Astrocyte (in vitro differentiated cells and primary cell): Measurements from ENCODE around the gene UCK1. TPM values are rescaled to one million over a fixed set of nuclear protein-coding genes. Genes with fewer than 3 reads are reported as not detected.

Experiments
- DNase-seq: peaks from one replicate; pipeline ENCODE4 v3.0.0-alpha.2; 2010; ENCODE audit warnings: low read depth
- FAIRE-seq: peaks from 2 replicates; lab custom pipeline; 2011; peaks lifted over from hg19 to GRCh38; lab: Jason Lieb, UNC
- H2AFZ ChIP-seq: 2 replicates; pipeline ENCODE4 v1.6.0; 2012; ENCODE audit warnings: low read depth, low read length, inconsistent platforms
- H3K27ac ChIP-seq: 2 replicates; pipeline ENCODE4 v1.5.1; 2011; ENCODE audit warnings: low read depth, low read length, inconsistent platforms
- H3K27me3 ChIP-seq: 2 replicates; pipeline ENCODE4 v1.6.0; 2011; ENCODE audit warnings: low read length, inconsistent platforms; ENCODE audit not compliant: insufficient read depth
- H3K36me3 ChIP-seq: 2 replicates; pipeline ENCODE4 v1.5.1; 2011; ENCODE audit warnings: low read length, inconsistent platforms; ENCODE audit not compliant: insufficient read depth
- H3K4me1 ChIP-seq: 2 replicates; pipeline ENCODE4 v1.5.1; 2011; ENCODE audit warnings: low read length, inconsistent platforms; ENCODE audit not compliant: insufficient read depth
- H3K4me2 ChIP-seq: 2 replicates; pipeline ENCODE4 v1.6.0; 2012; ENCODE audit warnings: low read length, inconsistent platforms
- H3K4me3 ChIP-seq: 2 replicates; pipeline ENCODE4 v1.5.1; 2011; ENCODE audit warnings: low read depth, mild to moderate bottlenecking, low read length, inconsistent platforms; ENCODE audit not compliant: insufficient read depth
- H3K79me2 ChIP-seq: 2 replicates; pipeline ENCODE4 v1.6.0; 2012; ENCODE audit warnings: mild to moderate bottlenecking, low read length, inconsistent platforms; ENCODE audit not compliant: insufficient read depth
- H3K9ac ChIP-seq: 2 replicates; pipeline ENCODE4 v1.6.0; 2012; ENCODE audit warnings: mild to moderate bottlenecking, low read length, inconsistent platforms
- H3K9me3 ChIP-seq: 2 replicates; pipeline ENCODE4 v1.5.1; 2012; ENCODE audit warnings: low read depth, mild to moderate bottlenecking, low read length, inconsistent platforms; ENCODE audit not compliant: insufficient read depth
- H4K20me1 ChIP-seq: 2 replicates; pipeline ENCODE4 v1.6.0; 2012; ENCODE audit warnings: low read length, inconsistent platforms; ENCODE audit not compliant: insufficient read depth
- H3K27ac Mint-ChIP-seq: one replicate; pipeline ENCODE4 v1.8.0; 2021; ENCODE audit warnings: mild to moderate bottlenecking, mixed read lengths; ENCODE audit not compliant: unreplicated experiment
- H3K27me3 Mint-ChIP-seq: one replicate; pipeline ENCODE4 v1.8.0; 2021; ENCODE audit warnings: low read depth, mixed read lengths; ENCODE audit not compliant: unreplicated experiment
- H3K36me3 Mint-ChIP-seq: one replicate; pipeline ENCODE4 v1.8.0; 2021; ENCODE audit warnings: low read depth, mixed read lengths; ENCODE audit not compliant: unreplicated experiment
- H3K4me1 Mint-ChIP-seq: one replicate; pipeline ENCODE4 v1.8.0; 2021; ENCODE audit warnings: low read depth, mixed read lengths; ENCODE audit not compliant: unreplicated experiment
- H3K4me3 Mint-ChIP-seq: one replicate; pipeline ENCODE4 v1.8.0; 2021; ENCODE audit warnings: mild to moderate bottlenecking, moderate library complexity, mixed read lengths; ENCODE audit not compliant: unreplicated experiment
- H3K9me3 Mint-ChIP-seq: one replicate; pipeline ENCODE4 v1.8.0; 2021; ENCODE audit warnings: mild to moderate bottlenecking, mixed read lengths; ENCODE audit not compliant: unreplicated experiment
- CTCF ChIP-seq: IDR thresholded peaks from 2 replicates; pipeline ENCODE4 v1.5.1; 2011; ENCODE audit warnings: low read depth, mild to moderate bottlenecking, inconsistent platforms, low read length, moderate library complexity; ENCODE audit not compliant: insufficient read depth
- EZH2 ChIP-seq: IDR thresholded peaks from 2 replicates; pipeline ENCODE4 v1.6.1; 2012; ENCODE audit warnings: mild to moderate bottlenecking, low read length, inconsistent platforms; ENCODE audit not compliant: insufficient read depth
- total RNA-seq: library from RNA; stranded (reverse); gene quantifications from 2 replicates; pipeline ENCODE4 v1.2.1, GENCODE V29; 2021

The UCK1 gene
- total RNA-seq, 1 donor from 2014 or later = 15.4 TPM

GRCh38 chr9:131484051-131484445 lies 47.0 kb downstream of the UCK1 start:
- DNase-seq = no peak
- H2AFZ ChIP-seq = no peak overlapping the region
- no peaks in the 10 kb centered on the region for H3K27me3 Mint-ChIP-seq
- H3K4me3 Mint-ChIP-seq = no peak overlapping the region
- H3K4me2 ChIP-seq = no peak overlapping the region
- H3K79me2 ChIP-seq = peaks cover 44% of the 10 kb centered on the region
- peaks cover 17% of the 10 kb centered on the region for H3K36me3 Mint-ChIP-seq
- no peaks in the 10 kb centered on the region for H3K27me3 ChIP-seq
- peaks cover 3% of the 10 kb centered on the region for H3K4me1 Mint-ChIP-seq
- no peak for TF ChIP-seq EZH2
- TF ChIP-seq CTCF = no peak
- H3K9me3 ChIP-seq = no peaks in the 10 kb centered on the region
- no peak overlapping the region for H3K27ac ChIP-seq
- no peak overlapping the region for H3K9ac ChIP-seq
- no peaks in the 10 kb centered on the region for H3K4me1 ChIP-seq
- no peak overlapping the region for H3K27ac Mint-ChIP-seq
- H3K9me3 Mint-ChIP-seq = no peaks in the 10 kb centered on the region
- peaks cover 64% of the 10 kb centered on the region for H3K36me3 ChIP-seq
- FAIRE-seq = no peak
- H4K20me1 ChIP-seq = peaks cover 95% of the 10 kb centered on the region
- no peak overlapping the region for H3K4me3 ChIP-seq

GRCh38 chr9:131483319-131484050 lies 47.6 kb downstream of the UCK1 start:
- no peaks in the 10 kb centered on the region for H3K27me3 ChIP-seq
- TF ChIP-seq EZH2 = no peak
- no peak for TF ChIP-seq CTCF
- H3K4me3 ChIP-seq = no peak overlapping the region
- FAIRE-seq = no peak
- Mint-ChIP-seq H3K4me1 (peaks cover 3% of the 10 kb centered on the region), H3K9me3 (no peaks in the 10 kb centered on the region), H3K4me3 (no peak overlapping the region), H3K27ac (no peak overlapping the region), H3K27me3 (no peaks in the 10 kb centered on the region), H3K36me3 (peaks cover 14% of the 10 kb centered on the region)
- H3K9me3 ChIP-seq = no peaks in the 10 kb centered on the region
- no peak overlapping the region for H3K9ac ChIP-seq
- H3K4me2 ChIP-seq = no peak overlapping the region
- no peak overlapping the region for H2AFZ ChIP-seq
- DNase-seq = no peak
- no peak overlapping the region for H3K27ac ChIP-seq
- H3K4me1 ChIP-seq = no peaks in the 10 kb centered on the region
- H3K79me2 ChIP-seq = peaks cover 49% of the 10 kb centered on the region
- peaks cover 65% of the 10 kb centered on the region for H3K36me3 ChIP-seq
- peaks cover 96% of the 10 kb centered on the region for H4K20me1 ChIP-seq

GRCh38 chr9:131482343-131483006 lies 48.6 kb downstream of the UCK1 start:
- no peaks in the 10 kb centered on the region for H3K9me3 ChIP-seq
- Mint-ChIP-seq H3K4me1 (peaks cover 3% of the 10 kb centered on the region), H3K27ac (no peak overlapping the region), H3K9me3 (no peaks in the 10 kb centered on the region), H3K4me3 (no peak overlapping the region), H3K27me3 (no peaks in the 10 kb centered on the region), H3K36me3 (peaks cover 12% of the 10 kb centered on the region)
- peaks cover 68% of the 10 kb centered on the region for H3K36me3 ChIP-seq
- DNase-seq = no peak
- H3K4me1 ChIP-seq = no peaks in the 10 kb centered on the region
- H3K27me3 ChIP-seq = no peaks in the 10 kb centered on the region
- FAIRE-seq = no peak
- no peak overlapping the region for H3K4me3 ChIP-seq
- no peak overlapping the region for H3K4me2 ChIP-seq
- no peak overlapping the region for H3K9ac ChIP-seq
- H3K79me2 ChIP-seq = peaks cover 55% of the 10 kb centered on the region
- H3K27ac ChIP-seq = no peak overlapping the region
- peaks cover 96% of the 10 kb centered on the region for H4K20me1 ChIP-seq
- TF ChIP-seq EZH2 (no peak), CTCF (no peak)
- no peak overlapping the region for H2AFZ ChIP-seq
